ELF-1 (cell line): ENCODE results near the gene CDC42BPA.
"Not testable (repeated sequence)": the region's sequence is repeated elsewhere in the genome, so short reads cannot be mapped to it uniquely, and the experiment has no call there.

ENCODE experiments used
- DNase-seq: peaks from one replicate; pipeline ENCODE4 v3.0.0-alpha.2; 2016; ENCODE audit warnings: low read depth, low spot score

Gene CDC42BPA

GRCh38 chr1:227134686-227135314, 183.5 kb downstream of the CDC42BPA start:
- DNase-seq = no peak

DNA sequence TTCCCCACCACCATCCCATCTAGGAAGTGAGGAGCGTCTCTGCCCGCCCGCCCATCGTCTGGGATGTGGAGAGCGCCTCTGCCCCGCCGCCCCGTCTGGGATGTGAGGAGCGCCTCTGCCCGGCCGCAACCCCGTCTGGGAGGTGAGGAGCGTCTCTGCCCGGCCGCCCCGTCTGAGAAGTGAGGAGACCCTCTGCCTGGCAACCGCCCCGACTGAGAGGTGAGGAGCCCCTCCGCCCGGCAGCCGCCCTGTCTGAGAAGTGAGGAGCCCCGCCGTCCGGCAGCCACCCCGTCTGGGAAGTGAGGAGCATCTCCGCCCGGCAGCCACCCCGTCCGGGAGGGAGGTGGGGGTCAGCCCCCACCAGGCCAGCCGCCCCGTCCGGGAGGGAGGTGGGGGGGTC, 185.6 kb downstream of the CDC42BPA start:
- DNase-seq = not testable (repeated sequence)

- DNase-seq = no peak
Observed at GRCh38 chr1:227131193-227131592, 187.1 kb downstream of the CDC42BPA start.

- no peak for DNase-seq
Observed at GRCh38 chr1:227127891-227128290, 190.4 kb downstream of the CDC42BPA start.

- DNase-seq = peak; percentile 15
Observed at GRCh38 chr1:227125929-227126545, 192.3 kb downstream of the CDC42BPA start.

DNA sequence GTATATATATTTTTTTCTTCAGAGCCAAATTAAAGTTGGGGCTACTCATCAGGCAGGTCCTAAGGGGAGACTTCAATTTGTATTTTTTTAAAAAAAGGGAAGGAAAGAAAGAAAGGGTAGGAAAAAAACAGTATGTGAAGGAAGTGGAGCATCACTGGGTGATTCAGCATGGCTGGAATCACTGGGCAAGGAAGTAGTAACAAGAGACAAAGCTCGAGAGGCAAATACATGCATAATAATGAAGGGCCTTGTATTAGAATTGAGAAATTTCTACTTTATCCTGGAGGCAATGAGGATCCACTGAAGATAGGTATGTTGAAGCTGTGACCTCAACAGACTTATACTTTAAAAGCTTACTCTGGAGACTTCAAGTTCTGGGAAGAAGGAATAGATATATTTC, 193.8 kb downstream of the CDC42BPA start:
- DNase-seq = no peak

GRCh38 chr1:227120826-227121225, 197.5 kb downstream of the CDC42BPA start:
- DNase-seq = no peak

DNA sequence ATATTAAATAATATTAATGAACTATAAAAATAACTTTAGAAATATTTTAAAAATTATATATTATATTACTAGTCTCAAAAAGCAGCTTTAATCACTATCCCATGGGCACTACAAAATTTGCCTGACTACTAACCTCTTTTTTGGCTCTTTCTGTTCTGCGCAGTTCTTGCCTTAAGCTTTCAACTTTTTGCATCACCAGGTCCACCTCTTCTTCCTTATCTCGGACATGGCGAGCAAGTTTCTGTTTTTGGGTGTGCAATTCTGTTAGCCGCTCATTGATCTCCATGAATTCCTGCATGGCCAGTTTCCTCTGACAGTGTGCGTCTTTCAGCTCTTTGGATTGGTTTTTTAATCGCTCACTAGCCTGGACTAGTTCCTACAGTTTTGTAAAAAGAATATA, 205.8 kb downstream of the CDC42BPA start:
- no peak for DNase-seq

GRCh38 chr1:227111782-227112181, 206.5 kb downstream of the CDC42BPA start:
- DNase-seq = no peak

GRCh38 chr1:227105291-227105690, 213.0 kb downstream of the CDC42BPA start:
- not testable (repeated sequence) for DNase-seq

DNA sequence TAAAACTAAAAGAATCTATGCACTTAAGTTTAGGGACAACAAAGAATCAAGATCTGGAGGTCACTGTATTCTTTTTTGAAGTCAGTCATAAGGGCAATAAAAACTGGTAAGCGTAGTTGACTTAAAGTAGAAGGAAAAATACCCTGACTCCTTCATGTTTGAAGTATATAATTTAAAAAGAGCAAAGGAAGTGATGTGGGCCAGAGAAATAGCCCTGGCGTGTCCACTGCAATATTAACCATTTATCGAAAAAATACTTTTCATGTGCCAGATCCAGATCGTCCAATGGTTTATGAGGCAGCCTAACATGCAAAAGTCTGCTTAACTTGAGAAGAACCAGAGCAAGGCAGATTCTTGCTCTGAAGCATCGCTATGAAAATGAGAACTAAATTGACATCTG, 216.2 kb downstream of the CDC42BPA start:
- no peak for DNase-seq

GRCh38 chr1:227094249-227094966, 223.9 kb downstream of the CDC42BPA start:
- no peak for DNase-seq

DNA sequence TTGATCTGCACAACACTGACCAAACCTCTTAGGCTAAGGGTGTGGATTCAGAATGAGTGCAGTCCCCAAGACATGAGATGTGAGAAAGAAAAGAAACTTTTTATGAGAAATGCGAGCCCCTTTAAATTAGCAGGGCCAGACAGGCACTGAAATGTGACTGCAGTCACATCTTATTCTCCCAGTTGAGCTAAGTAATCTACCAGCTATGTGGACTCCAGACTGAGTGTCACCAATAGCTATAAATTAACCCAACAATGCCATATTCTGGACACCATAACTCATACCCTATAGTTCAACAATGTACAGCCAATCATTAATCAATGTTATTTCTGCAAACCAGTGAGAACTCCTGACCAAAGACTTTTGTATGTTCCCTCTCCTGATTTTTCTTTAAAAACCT, 225.0 kb downstream of the CDC42BPA start:
- DNase-seq = no peak

DNA sequence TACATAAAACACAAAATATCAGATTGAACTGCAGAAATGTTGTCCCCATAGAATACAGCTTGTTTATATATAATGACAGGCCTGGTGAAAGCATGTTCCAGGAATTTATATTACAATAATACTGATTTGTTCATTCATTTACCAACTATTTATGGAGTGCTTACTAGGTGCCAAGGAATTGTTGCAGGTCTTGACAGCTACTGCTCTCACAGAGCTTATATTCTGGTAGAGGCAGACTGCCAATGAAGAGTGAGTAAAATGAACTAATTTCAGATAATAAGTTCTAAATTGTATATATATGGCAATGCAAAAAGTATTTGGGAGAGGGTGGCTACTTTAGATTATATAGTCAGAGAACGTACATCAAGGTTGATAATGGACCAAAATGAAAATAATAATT, 226.2 kb downstream of the CDC42BPA start:
- no peak for DNase-seq

DNA sequence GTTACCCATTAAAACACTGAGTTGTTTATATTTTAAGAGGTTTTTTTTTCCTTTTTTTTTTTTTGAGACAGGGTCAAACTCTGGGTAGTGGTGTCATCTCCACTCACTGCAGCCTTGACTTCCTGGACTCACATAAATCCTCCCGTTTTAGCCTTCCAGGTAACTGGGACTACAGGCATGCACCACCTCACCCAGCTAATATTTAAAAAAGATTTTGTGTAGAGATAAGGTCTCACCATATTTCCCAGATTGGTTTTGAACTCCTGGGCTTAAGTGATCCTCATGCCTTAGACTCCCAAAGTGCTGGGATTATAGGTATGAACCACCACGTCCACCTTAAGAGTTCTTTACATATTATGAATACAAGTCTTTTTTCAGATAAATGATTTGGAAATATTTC, 231.7 kb downstream of the CDC42BPA start:
- DNase-seq = no peak

DNA sequence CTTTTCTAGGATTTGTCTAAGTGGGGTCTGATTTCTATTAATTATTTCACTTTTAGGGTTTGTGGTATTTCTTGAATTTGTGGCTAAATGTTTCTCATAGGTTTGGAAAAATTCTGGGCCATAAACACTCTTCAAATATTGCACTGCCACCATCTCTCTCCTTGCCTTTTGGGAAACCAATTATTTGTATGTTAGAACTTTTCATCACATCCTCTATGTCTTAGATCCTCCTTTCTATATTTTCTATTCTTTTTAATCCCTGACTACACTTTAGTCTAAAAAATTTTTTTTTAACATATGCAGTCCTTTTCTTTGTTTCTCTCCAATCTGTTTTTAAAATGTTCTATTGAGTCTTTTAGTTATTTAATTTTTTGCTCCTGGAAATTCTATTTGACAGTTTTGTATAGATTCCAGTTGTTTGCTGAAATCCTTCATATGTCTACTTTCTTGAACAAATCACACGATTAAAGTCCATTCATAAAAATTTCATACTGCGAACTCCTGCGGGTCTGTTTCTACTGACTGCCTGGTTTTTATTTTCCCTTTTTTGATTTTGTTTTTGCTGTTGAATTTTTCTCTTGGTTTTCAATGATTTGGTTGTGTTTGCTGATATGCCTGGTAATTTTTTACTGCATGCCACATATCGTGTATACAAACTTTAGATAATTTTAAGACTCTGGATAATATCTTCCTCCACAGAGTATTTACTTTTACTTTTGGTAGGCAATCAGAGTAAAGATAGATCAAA, 235.1 kb downstream of the CDC42BPA start:
- no peak for DNase-seq

DNA sequence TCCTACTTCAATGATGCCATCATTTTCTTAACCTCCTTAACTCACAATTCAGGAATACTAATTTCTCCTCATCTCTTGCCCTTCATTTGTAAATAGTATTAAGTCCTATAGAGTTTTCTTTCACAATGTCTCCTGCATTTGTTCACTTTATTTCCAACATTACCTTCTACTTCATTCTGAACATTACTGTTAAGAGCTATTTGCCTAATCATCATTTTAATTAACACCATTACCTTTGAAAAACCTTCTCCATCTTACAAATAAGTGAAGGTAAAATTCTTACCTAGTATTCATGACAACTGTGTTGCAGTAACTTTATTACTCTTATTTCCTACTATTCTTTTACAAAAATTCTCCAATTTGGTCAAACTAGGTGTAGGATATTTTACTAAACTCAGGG, 240.5 kb downstream of the CDC42BPA start:
- no peak for DNase-seq

DNA sequence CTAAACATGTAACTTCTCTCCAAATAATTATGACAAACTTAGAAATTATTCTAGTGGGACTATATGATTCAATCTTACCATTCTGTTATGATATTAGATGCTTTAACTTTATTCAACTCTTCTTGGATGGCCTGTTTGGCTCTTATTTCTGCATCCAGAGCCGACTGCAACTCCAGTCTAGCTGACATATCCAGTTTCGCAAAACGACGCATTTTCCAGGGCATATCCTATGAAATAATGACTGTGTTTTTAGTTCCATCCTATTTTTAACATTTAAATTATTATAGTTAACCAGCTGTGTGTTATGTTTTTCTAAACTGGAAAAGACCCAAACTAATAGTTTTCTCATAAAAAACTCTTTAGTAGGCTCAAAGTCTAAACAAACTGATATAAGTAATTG, 244.5 kb downstream of the CDC42BPA start:
- DNase-seq = no peak

DNA sequence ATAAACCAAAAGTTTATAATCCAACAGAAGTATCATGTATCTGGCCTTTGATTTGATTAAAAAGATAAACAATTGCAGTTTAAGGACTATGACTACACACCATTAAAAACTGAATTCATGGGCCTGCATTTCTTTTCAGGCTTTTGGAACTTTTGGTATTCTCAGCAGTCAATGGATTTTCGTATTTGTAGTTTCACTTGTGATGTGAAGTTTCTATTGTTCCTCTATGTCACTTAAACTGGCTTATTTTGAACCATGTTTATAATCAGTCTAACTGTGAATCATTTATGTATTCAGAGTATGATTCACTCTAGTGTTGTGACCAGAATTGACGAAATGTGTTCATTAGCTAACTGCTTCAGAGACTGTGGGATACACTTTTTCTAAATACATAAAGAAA, 245.3 kb downstream of the CDC42BPA start:
- DNase-seq = no peak

DNA sequence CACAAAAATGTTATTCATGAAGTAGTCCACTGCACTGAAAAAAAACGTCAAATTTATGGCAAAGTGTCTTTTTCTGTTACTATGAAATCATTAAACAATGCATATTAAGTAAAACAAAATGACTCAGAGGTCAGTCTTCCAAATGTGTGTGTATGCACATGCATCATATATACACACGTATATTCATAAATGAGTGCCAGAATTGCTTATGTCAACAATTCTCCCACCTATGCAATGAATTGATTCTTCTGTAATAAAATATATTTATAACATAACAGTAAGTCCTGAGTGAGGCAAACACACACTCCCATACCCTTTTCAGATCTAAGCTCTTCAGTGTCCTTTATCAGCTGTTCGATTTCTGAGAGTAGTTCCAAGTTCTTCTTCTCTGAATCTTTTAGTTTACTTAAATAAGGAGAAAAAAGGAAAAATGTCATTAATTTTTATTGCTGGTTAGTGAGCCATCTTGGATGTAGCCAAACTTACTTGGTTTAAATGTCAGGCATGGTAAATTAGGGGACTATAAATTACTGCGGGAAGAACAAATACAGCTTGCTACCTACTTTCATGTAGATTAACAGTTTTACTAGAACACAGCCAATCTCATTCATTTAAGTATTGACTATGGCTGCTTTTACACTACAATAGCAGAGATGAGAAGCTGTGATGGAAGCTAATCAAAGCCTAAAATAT, 246.3 kb downstream of the CDC42BPA start:
- DNase-seq = no peak

- no peak for DNase-seq
Observed at GRCh38 chr1:227070638-227071285, 247.5 kb downstream of the CDC42BPA start.
